DMS 273 (cell line): Measurements from ENCODE around the gene PTPN7.
"Not testable (repeated sequence)": the region's sequence is repeated elsewhere in the genome, so short reads cannot be mapped to it uniquely, and the experiment has no call there.

Experiments used
- DNase-seq: peaks from one replicate; lab custom pipeline; 2025; ENCODE audit not compliant: unreplicated experiment; lab: John Stamatoyannopoulos, UW

PTPN7 gene

GRCh38 chr1:202167708-202168415 is 7.5 kb upstream of the PTPN7 start:
- DNase-seq, result peak; percentile 97

- not testable (repeated sequence) for DNase-seq
Measured at GRCh38 chr1:202167054-202167453, 6.7 kb upstream of the PTPN7 start.

GRCh38 chr1:202165942-202166843 is 5.8 kb upstream of the PTPN7 start:
- DNase-seq, result no peak

- no peak for DNase-seq
Measured at GRCh38 chr1:202165267-202165941, 5.0 kb upstream of the PTPN7 start.

GRCh38 chr1:202164271-202165037 is 4.1 kb upstream of the PTPN7 start:
- DNase-seq, result no peak

GRCh38 chr1:202163281-202164270 is 3.2 kb upstream of the PTPN7 start:
- DNase-seq, result no peak

- no peak for DNase-seq
Measured at GRCh38 chr1:202162418-202163280, 2.2 kb upstream of the PTPN7 start.

- no peak for DNase-seq
Measured at GRCh38 chr1:202162047-202162417, 1.6 kb upstream of the PTPN7 start.

- DNase-seq, result no peak
Measured at GRCh38 chr1:202161151-202162046, 997 bp upstream of the PTPN7 start.

- DNase-seq, result no peak
Measured at GRCh38 chr1:202159534-202160371, 649 bp downstream of the PTPN7 start.

GRCh38 chr1:202158810-202159533 is 1.4 kb downstream of the PTPN7 start:
- DNase-seq, result no peak

GRCh38 chr1:202157945-202158344 is 2.5 kb downstream of the PTPN7 start:
- no peak for DNase-seq

GRCh38 chr1:202156590-202156989 is 3.8 kb downstream of the PTPN7 start:
- no peak for DNase-seq

- peak; percentile 70 for DNase-seq
Measured at GRCh38 chr1:202155478-202156021, 4.9 kb downstream of the PTPN7 start.

GRCh38 chr1:202154766-202155477 is 5.5 kb downstream of the PTPN7 start:
- peak; percentile 90 for DNase-seq
